ENCODE data around the gene ZSCAN1. TPM values are rescaled to one million over a fixed set of nuclear protein-coding genes. Genes with fewer than 3 reads are reported as not detected.

ZSCAN1 gene
- total and polyA plus RNA-seq, 9 donors = 0.35 to 1.8 (median 1.0) TPM

DNA sequence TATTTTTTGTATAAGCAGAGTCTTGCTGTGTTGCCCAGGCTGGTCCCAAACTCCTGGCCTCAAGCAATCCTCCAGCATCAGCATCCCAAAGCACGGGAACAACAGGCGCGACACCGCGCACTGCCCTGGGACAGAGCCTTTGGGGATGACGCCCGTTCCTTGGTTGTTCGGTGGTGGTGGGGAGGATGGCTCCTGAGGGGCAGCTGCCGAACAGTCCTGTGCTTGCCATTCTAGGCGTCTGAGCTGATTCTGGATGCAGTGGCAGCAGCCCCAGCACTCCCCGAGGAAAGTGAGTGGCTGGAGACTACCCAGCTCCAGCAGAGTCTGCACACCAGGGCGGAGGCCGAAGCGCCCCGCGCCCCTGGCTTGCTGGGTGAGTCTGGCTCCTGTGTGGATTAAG is 18.4 kb downstream of the ZSCAN1 start:
- peaks cover 59% of the 10 kb centered on the region for H3K9me3 ChIP-seq (replicated peaks; ENCODE audit: control insufficient read depth, low read depth, low read length)
- WGBS (ENCODE audit: insufficient coverage) = 95% methylated on average over 5 of the region's 16 CpGs
- no peak for DNase-seq
- no peaks in the 10 kb centered on the region for H3K27me3 ChIP-seq (ENCODE audit: control insufficient read depth, insufficient read depth, low read length)
- no peak overlapping the region for H3K27ac ChIP-seq (ENCODE audit: low read length)
- H3K4me3 ChIP-seq (ENCODE audit: low read length) = no peak overlapping the region
- H3K4me1 ChIP-seq (ENCODE audit: control insufficient read depth, insufficient read depth, low read length) = peaks cover 9% of the 10 kb centered on the region
- H3K36me3 ChIP-seq (ENCODE audit: control insufficient read depth, insufficient read depth, low read length) = no peaks in the 10 kb centered on the region

GRCh38 chr19:58053480-58054156 is 19.8 kb downstream of the ZSCAN1 start:
- peaks cover 48% of the 10 kb centered on the region for H3K9me3 ChIP-seq (replicated peaks; ENCODE audit: control insufficient read depth, low read depth, low read length)
- H3K36me3 ChIP-seq (ENCODE audit: control insufficient read depth, insufficient read depth, low read length) = no peaks in the 10 kb centered on the region
- H3K27ac ChIP-seq (ENCODE audit: low read length) = no peak overlapping the region
- 96% methylated on average over 27 of the region's 30 CpGs for WGBS (ENCODE audit: insufficient coverage)
- H3K27me3 ChIP-seq (ENCODE audit: control insufficient read depth, insufficient read depth, low read length) = no peaks in the 10 kb centered on the region
- no peak overlapping the region for H3K4me3 ChIP-seq (ENCODE audit: low read length)
- peaks cover 12% of the 10 kb centered on the region for H3K4me1 ChIP-seq (ENCODE audit: control insufficient read depth, insufficient read depth, low read length)
- no peak for DNase-seq

GRCh38 chr19:58054901-58055874 is 21.4 kb downstream of the ZSCAN1 start:
- DNase-seq = peak; percentile 81
- H3K9me3 ChIP-seq (replicated peaks; ENCODE audit: control insufficient read depth, low read depth, low read length) = peaks cover 36% of the 10 kb centered on the region
- H3K27ac ChIP-seq (ENCODE audit: low read length) = peak overlapping the region; percentile 92
- H3K4me3 ChIP-seq (ENCODE audit: low read length) = peak overlapping the region; percentile 49
- no peaks in the 10 kb centered on the region for H3K36me3 ChIP-seq (ENCODE audit: control insufficient read depth, insufficient read depth, low read length)
- WGBS (ENCODE audit: insufficient coverage) = 23% methylated on average over 31 of the region's 37 CpGs
- no peaks in the 10 kb centered on the region for H3K27me3 ChIP-seq (ENCODE audit: control insufficient read depth, insufficient read depth, low read length)
- peaks cover 23% of the 10 kb centered on the region for H3K4me1 ChIP-seq (ENCODE audit: control insufficient read depth, insufficient read depth, low read length)

GRCh38 chr19:58056261-58056660 is 22.4 kb downstream of the ZSCAN1 start:
- Histone ChIP-seq H3K9me3 (replicated peaks; ENCODE audit: control insufficient read depth, low read depth, low read length) (peaks cover 36% of the 10 kb centered on the region), H3K4me3 (ENCODE audit: low read length) (no peak overlapping the region)
- 91% methylated on average over 5 of the region's 8 CpGs for WGBS (ENCODE audit: insufficient coverage)

GRCh38 chr19:58056861-58057260 is 23.0 kb downstream of the ZSCAN1 start:
- Histone ChIP-seq H3K27me3 (ENCODE audit: control insufficient read depth, insufficient read depth, low read length) (no peaks in the 10 kb centered on the region), H3K4me3 (ENCODE audit: low read length) (no peak overlapping the region), H3K27ac (ENCODE audit: low read length) (no peak overlapping the region), H3K4me1 (ENCODE audit: control insufficient read depth, insufficient read depth, low read length) (peaks cover 23% of the 10 kb centered on the region), H3K9me3 (replicated peaks; ENCODE audit: control insufficient read depth, low read depth, low read length) (peaks cover 31% of the 10 kb centered on the region), H3K36me3 (ENCODE audit: control insufficient read depth, insufficient read depth, low read length) (peaks cover 6% of the 10 kb centered on the region)
- WGBS (ENCODE audit: insufficient coverage) = 85% methylated on average over 8 of the region's 8 CpGs
- no peak for DNase-seq

More at GRCh38 chr19:58056261-58056660, 22.4 kb downstream of the ZSCAN1 start:
- Histone ChIP-seq H3K4me1 (ENCODE audit: control insufficient read depth, insufficient read depth, low read length) (peaks cover 23% of the 10 kb centered on the region), H3K27ac (ENCODE audit: low read length) (no peak overlapping the region), H3K27me3 (ENCODE audit: control insufficient read depth, insufficient read depth, low read length) (no peaks in the 10 kb centered on the region), H3K36me3 (ENCODE audit: control insufficient read depth, insufficient read depth, low read length) (peaks cover 1% of the 10 kb centered on the region)
- no peak for DNase-seq

DNA sequence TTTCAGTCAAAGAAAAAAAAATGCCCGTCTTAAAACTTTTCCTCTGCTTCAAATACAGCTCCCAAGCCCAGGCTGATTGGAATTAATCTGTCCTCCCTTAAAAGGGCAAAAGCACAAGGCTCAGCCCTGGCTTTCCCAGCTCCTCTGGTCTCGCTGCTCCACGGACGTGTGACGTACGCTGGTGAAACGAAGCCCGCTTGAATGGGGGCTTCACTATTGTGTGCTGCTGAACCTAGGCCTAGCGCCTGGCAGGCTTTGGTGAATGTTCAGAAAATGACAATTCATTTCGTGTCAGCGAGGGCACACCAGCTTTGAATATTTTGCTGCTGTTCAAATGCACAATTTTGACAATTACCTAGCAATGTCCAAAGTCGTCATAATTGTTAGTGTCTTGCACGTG is 24.6 kb downstream of the ZSCAN1 start:
- H3K4me1 ChIP-seq (ENCODE audit: control insufficient read depth, insufficient read depth, low read length) = peaks cover 23% of the 10 kb centered on the region
- H3K9me3 ChIP-seq (replicated peaks; ENCODE audit: control insufficient read depth, low read depth, low read length) = peaks cover 29% of the 10 kb centered on the region
- DNase-seq = no peak
- H3K27me3 ChIP-seq (ENCODE audit: control insufficient read depth, insufficient read depth, low read length) = no peaks in the 10 kb centered on the region
- peak overlapping the region; percentile 80 for H3K4me3 ChIP-seq (ENCODE audit: low read length)
- peak overlapping the region; percentile 96 for H3K27ac ChIP-seq (ENCODE audit: low read length)
- peaks cover 21% of the 10 kb centered on the region for H3K36me3 ChIP-seq (ENCODE audit: control insufficient read depth, insufficient read depth, low read length)
- 83% methylated on average over 10 of the region's 13 CpGs for WGBS (ENCODE audit: insufficient coverage)

GRCh38 chr19:58059003-58059670 is 25.3 kb downstream of the ZSCAN1 start, which contains the start of gene ZNF135:
Gene ZNF135, plus strand, starts transcription at chr19:58059282. Its CDS starts 721 bp downstream, at chr19:58060003.
- H3K4me1 ChIP-seq (ENCODE audit: control insufficient read depth, insufficient read depth, low read length) = peaks cover 22% of the 10 kb centered on the region
- H3K4me3 ChIP-seq (ENCODE audit: low read length) = peak within 1 kb of the TSS; percentile 80
- H3K9me3 ChIP-seq (replicated peaks; ENCODE audit: control insufficient read depth, low read depth, low read length) = peaks cover 30% of the 10 kb centered on the region
- WGBS (ENCODE audit: insufficient coverage) = under 1% methylated on average over 59 of the region's 62 CpGs
- no peaks in the 10 kb centered on the region for H3K27me3 ChIP-seq (ENCODE audit: control insufficient read depth, insufficient read depth, low read length)
- DNase-seq = peak; percentile 97
- H3K27ac ChIP-seq (ENCODE audit: low read length) = peak within 1 kb of the TSS; percentile 96
- peaks cover 28% of the 10 kb centered on the region for H3K36me3 ChIP-seq (ENCODE audit: control insufficient read depth, insufficient read depth, low read length)

DNA sequence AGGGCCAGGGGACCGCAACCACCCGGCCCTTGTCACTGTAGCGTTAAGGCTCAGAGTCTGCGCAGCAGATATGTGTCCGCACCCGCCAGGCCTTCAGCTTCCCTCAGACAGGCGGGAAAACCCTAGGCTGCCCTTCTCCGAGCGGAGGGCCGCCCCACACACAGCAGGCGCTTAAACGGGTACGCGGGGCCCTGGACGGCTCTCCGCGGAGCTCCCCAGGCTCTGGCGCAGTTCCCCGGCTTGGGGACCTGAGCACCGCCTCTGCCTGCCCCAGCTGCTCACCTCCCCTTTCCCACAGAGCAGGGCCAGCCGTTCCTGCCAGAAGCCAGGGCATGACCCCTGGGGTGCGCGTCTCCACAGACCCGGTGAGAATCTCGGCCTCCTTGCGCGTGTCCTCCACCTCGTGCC is 25.9 kb downstream of the ZSCAN1 start:
- H3K36me3 ChIP-seq (ENCODE audit: control insufficient read depth, insufficient read depth, low read length) = peaks cover 33% of the 10 kb centered on the region
- H3K9me3 ChIP-seq (replicated peaks; ENCODE audit: control insufficient read depth, low read depth, low read length) = peaks cover 31% of the 10 kb centered on the region
- peaks cover 20% of the 10 kb centered on the region for H3K4me1 ChIP-seq (ENCODE audit: control insufficient read depth, insufficient read depth, low read length)
- 7% methylated on average over 28 of the region's 28 CpGs for WGBS (ENCODE audit: insufficient coverage)
- peak overlapping the region; percentile 80 for H3K4me3 ChIP-seq (ENCODE audit: low read length)
- H3K27ac ChIP-seq (ENCODE audit: low read length) = peak overlapping the region; percentile 96
- DNase-seq = no peak
- no peaks in the 10 kb centered on the region for H3K27me3 ChIP-seq (ENCODE audit: control insufficient read depth, insufficient read depth, low read length)

DNA sequence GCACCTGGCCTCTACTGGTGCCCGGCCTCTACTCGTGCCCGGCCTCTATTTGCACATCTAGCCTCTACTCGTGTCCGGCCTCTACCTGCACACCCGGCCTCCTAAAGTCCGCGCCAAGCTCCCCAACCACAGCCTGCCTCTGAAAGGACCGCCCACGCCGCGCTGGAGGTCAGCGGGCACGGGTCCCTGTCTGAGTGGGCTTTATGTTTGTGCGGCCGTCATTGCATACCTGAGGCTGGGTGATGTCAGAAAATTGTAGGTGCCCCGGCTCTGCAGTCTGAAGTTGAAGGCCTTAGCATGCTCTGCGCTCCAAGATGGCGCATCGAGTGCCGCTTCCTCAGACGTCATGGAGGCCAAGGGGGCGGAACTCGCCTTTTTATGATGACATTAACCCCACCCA is 26.4 kb downstream of the ZSCAN1 start:
- H3K4me3 ChIP-seq (ENCODE audit: low read length) = peak overlapping the region; percentile 80
- WGBS (ENCODE audit: insufficient coverage) = 80% methylated on average over 10 of the region's 24 CpGs
- peak overlapping the region; percentile 96 for H3K27ac ChIP-seq (ENCODE audit: low read length)
- peaks cover 37% of the 10 kb centered on the region for H3K9me3 ChIP-seq (replicated peaks; ENCODE audit: control insufficient read depth, low read depth, low read length)
- no peak for DNase-seq
- peaks cover 18% of the 10 kb centered on the region for H3K4me1 ChIP-seq (ENCODE audit: control insufficient read depth, insufficient read depth, low read length)
- no peaks in the 10 kb centered on the region for H3K27me3 ChIP-seq (ENCODE audit: control insufficient read depth, insufficient read depth, low read length)
- peaks cover 39% of the 10 kb centered on the region for H3K36me3 ChIP-seq (ENCODE audit: control insufficient read depth, insufficient read depth, low read length)
